Keratinocyte (primary cell): ENCODE results near the gene PLSCR1. TPM values are rescaled to one million over a fixed set of nuclear protein-coding genes. Genes with fewer than 3 reads are reported as not detected.

Experiments used
- DNase-seq: peaks from one replicate; pipeline ENCODE4 v3.0.0-alpha.2; 2011; ENCODE audit warnings: low read depth, missing footprints, low spot score
- FAIRE-seq: peaks from 2 replicates; lab custom pipeline; 2011; peaks lifted over from hg19 to GRCh38; lab: Jason Lieb, UNC
- H2AFZ ChIP-seq: 2 replicates; pipeline ENCODE4 v1.6.0; 2012; ENCODE audit warnings: low read length, control low read depth, inconsistent platforms; ENCODE audit not compliant: control insufficient read depth
- H3K27ac ChIP-seq: 2 replicates; pipeline ENCODE4 v1.5.1; 2011; ENCODE audit warnings: low read length; ENCODE audit not compliant: control insufficient read depth, insufficient read depth
- H3K27me3 ChIP-seq: 3 replicates; pipeline ENCODE4 v1.6.0; 2011; ENCODE audit warnings: low read length; ENCODE audit not compliant: control insufficient read depth, insufficient read depth; ENCODE audit errors: extremely low read depth
- H3K36me3 ChIP-seq, 2 experiments: 2 replicates in 1 of 2; 3 replicates in 1 of 2; pipeline ENCODE4 v1.5.1; 2011; ENCODE audit warnings: low read length in 2 of 2, mild to moderate bottlenecking in 1 of 2; ENCODE audit not compliant: control insufficient read depth in 2 of 2, insufficient read depth in 2 of 2; ENCODE audit errors: extremely low read depth in 1 of 2
- H3K4me1 ChIP-seq: 3 replicates; pipeline ENCODE4 v1.5.1; 2011; ENCODE audit warnings: low read length; ENCODE audit not compliant: control insufficient read depth, insufficient read depth; ENCODE audit errors: extremely low read depth
- H3K4me2 ChIP-seq: 3 replicates; pipeline ENCODE4 v1.6.0; 2011; ENCODE audit warnings: low read depth, low read length; ENCODE audit not compliant: control insufficient read depth, insufficient read depth; ENCODE audit errors: extremely low read depth
- H3K4me3 ChIP-seq, 3 experiments: fragments of 200-600 bp in 1 of 3; sonication (generic) in 1 of 3; 2 replicates in 2 of 3; 3 replicates in 1 of 3; pipeline ENCODE4 v1.5.1; 2011 to 2016; ENCODE audit warnings: low read length in 3 of 3, mild to moderate bottlenecking in 3 of 3, control low read depth in 2 of 3, inconsistent platforms in 1 of 3, low read depth in 1 of 3, mixed read lengths in 1 of 3, mixed run types in 1 of 3, moderate library complexity in 1 of 3; ENCODE audit not compliant: control insufficient read depth in 2 of 3, insufficient read depth in 2 of 3; ENCODE audit errors: extremely low read depth in 1 of 3
- H3K79me2 ChIP-seq: 2 replicates; pipeline ENCODE4 v1.6.0; 2012; ENCODE audit warnings: low read length; ENCODE audit not compliant: control insufficient read depth, insufficient read depth
- H3K9ac ChIP-seq: 3 replicates; pipeline ENCODE4 v1.6.0; 2011; ENCODE audit warnings: low read length; ENCODE audit not compliant: control insufficient read depth, insufficient read depth; ENCODE audit errors: extremely low read depth
- H3K9me1 ChIP-seq: 3 replicates; pipeline ENCODE4 v1.6.0; 2011; ENCODE audit warnings: low read length; ENCODE audit not compliant: control insufficient read depth, insufficient read depth; ENCODE audit errors: extremely low read depth
- H3K9me3 ChIP-seq: 2 replicates; pipeline ENCODE4 v1.5.1; 2012; ENCODE audit warnings: low read depth, low read length; ENCODE audit not compliant: control insufficient read depth
- H4K20me1 ChIP-seq: 3 replicates; pipeline ENCODE4 v1.6.0; 2011; ENCODE audit warnings: low read length; ENCODE audit not compliant: control insufficient read depth, insufficient read depth; ENCODE audit errors: extremely low read depth
- CTCF ChIP-seq, 3 experiments: IDR thresholded peaks in 1 of 3; conservative IDR thresholded peaks in 1 of 3; optimal IDR thresholded peaks in 1 of 3; 2 replicates in 2 of 3; 3 replicates in 1 of 3; pipeline versions ENCODE3 to v1.5.1; 2011; ENCODE audit warnings: low read length in 3 of 3, mild to moderate bottlenecking in 3 of 3, moderate library complexity in 2 of 3, control low read depth in 1 of 3, inconsistent platforms in 1 of 3; ENCODE audit not compliant: insufficient read depth in 2 of 3; ENCODE audit errors: extremely low read depth in 1 of 3
- EZH2 ChIP-seq: IDR thresholded peaks from one replicate; pipeline ENCODE4 v1.6.1; 2012; ENCODE audit warnings: inconsistent platforms, mild to moderate bottlenecking, low read length, moderate library complexity
- dilution Hi-C: fragments of 300-500 bp; cut with MboI; formaldehyde crosslinking; loops from one replicate; pipeline ENCODE4 v1.7.0; 2020; ENCODE audit warnings: low sequenced_read_pairs; ENCODE audit not compliant: extremely low pct_ligation_motif_present
- polyA plus RNA-seq, 5 experiments: library from polyadenylated mRNA; depleted of rRNA in 3 of 5; stranded (reverse) in 3 of 5; stranded (forward) in 1 of 5; unstranded in 1 of 5; fragments of >200 nt; gene quantifications; 1 replicate in 1 of 5; 2 replicates in 3 of 5; 3 replicates in 1 of 5; pipeline versions ENCODE4 v1.2.1 to v1.2.3, GENCODE V29; 2011 to 2012; ENCODE audit warnings: missing spikeins in 2 of 5, low read depth in 1 of 5, low replicate concordance in 1 of 5

PLSCR1 gene
- polyA plus RNA-seq, 1 donor (not counting 4 experiments of a cell fraction or from before 2014, with no cell fraction given), result 77.6 TPM

DNA sequence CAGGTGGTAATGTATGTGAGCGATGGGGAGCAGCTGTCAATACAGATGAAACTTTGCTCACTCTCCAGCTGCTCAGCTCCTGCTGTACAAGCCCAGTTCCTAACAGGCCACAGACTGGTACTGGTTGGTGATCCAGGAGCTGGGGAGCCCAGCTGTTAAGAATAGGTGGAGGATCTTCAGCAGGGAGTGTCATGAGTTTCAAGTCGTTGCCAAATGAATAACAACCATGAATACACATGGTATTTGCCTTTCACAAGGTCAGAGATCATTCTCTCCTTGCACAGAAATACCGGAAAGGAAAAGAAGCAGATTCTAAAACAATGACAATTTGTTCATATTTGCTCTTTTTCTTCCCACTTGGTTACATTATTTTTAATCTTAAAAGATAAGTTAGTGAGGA lies 5.1 kb downstream of the PLSCR1 start:
- H3K79me2 ChIP-seq, result peaks cover 95% of the 10 kb centered on the region
- no peak overlapping the region for H3K9ac ChIP-seq
- no peak overlapping the region for H3K27ac ChIP-seq

DNA sequence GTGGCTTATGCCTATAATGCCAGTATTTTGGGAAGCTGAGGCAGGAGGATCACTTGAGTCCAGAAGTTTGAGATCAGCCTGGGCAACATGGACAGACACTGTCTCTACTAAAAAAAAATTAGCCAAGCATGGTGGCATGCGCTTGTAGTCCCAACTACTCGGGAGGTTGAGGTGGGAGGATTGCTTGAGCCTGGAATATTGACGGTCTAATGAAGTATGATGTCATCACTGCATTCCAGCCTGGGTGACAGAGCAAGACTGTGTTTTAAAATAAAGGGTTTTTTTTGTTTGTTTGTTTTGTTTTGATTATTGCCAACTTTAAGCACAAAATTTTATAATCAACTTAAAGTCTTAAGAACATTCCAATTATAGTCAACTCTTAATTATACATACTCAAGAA lies 6.8 kb downstream of the PLSCR1 start:
- dilution Hi-C loops, result no loop called here
- no peak for TF ChIP-seq EZH2
- no peak overlapping the region for H3K4me3 ChIP-seq
- peaks cover 10% of the 10 kb centered on the region for H3K4me1 ChIP-seq
- peaks cover 82% of the 10 kb centered on the region for H3K79me2 ChIP-seq
- no peaks in the 10 kb centered on the region for H3K27me3 ChIP-seq
- H3K9ac ChIP-seq, result no peak overlapping the region
- no peak overlapping the region for H3K27ac ChIP-seq
- no peaks in the 10 kb centered on the region for H4K20me1 ChIP-seq
- no peak overlapping the region for H3K4me2 ChIP-seq
- H2AFZ ChIP-seq, result no peak overlapping the region
- H3K9me3 ChIP-seq, result no peaks in the 10 kb centered on the region
- DNase-seq (no peak), FAIRE-seq (no peak)
- no peaks in the 10 kb centered on the region for H3K9me1 ChIP-seq
- peaks cover 0 to 4% of the 10 kb centered on the region in 2 experiments for H3K36me3 ChIP-seq

More for the DNA sequence above, 5.1 kb downstream of the PLSCR1 start:
- Histone ChIP-seq H3K4me3 (no peak overlapping the region), H3K9me1 (no peaks in the 10 kb centered on the region), H3K9me3 (no peaks in the 10 kb centered on the region), H3K27me3 (no peaks in the 10 kb centered on the region), H4K20me1 (no peaks in the 10 kb centered on the region), H2AFZ (no peak overlapping the region), H3K4me1 (peaks cover 15% of the 10 kb centered on the region), H3K4me2 (no peak overlapping the region), H3K36me3 (peaks cover 0 to under 1% of the 10 kb centered on the region in 2 experiments)
- FAIRE-seq (no peak), DNase-seq (no peak)
- dilution Hi-C loops, result no loop called here
- TF ChIP-seq CTCF (optimal IDR thresholded peaks at IDR 0.05 in 1 of 3, IDR thresholded peaks at IDR 0.05 in 1 of 3, conservative IDR thresholded peaks at IDR 0.05 in 1 of 3; ENCODE audit: extremely low read depth in 1 of 3, insufficient read depth in 2 of 3, low read length in 3 of 3) (no peak), EZH2 (no peak)

DNA sequence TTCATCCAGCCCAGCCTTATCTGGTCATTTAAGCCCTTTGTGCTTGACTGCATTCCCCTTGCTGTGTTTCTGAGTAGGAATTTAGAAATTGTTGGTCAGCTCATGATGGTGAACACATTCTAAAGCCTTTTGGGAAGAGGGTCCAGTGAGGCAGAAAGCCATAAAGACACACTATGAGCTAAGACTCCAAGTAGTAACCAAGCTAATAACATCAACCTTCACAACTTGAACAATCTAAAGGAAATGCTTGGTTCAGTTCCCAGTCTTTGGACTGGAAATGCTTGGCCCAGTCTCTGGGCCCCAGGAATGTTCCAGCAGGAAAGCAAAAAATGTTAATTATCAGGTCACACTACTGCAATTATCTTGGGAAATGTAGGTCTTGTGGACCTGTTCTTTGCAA lies 7.7 kb downstream of the PLSCR1 start:
- Histone ChIP-seq H3K9ac (no peak overlapping the region), H3K4me2 (no peak overlapping the region), H3K27ac (peak overlapping the region; percentile 8), H3K9me3 (no peaks in the 10 kb centered on the region), H4K20me1 (no peaks in the 10 kb centered on the region), H3K4me1 (peaks cover 8% of the 10 kb centered on the region), H2AFZ (no peak overlapping the region), H3K27me3 (no peaks in the 10 kb centered on the region), H3K4me3 (no peak overlapping the region), H3K36me3 (peaks cover 3 to 7% of the 10 kb centered on the region in 2 experiments), H3K79me2 (peaks cover 76% of the 10 kb centered on the region), H3K9me1 (no peaks in the 10 kb centered on the region)
- FAIRE-seq, result peak; percentile 13
- DNase-seq, result no peak
- no peak for TF ChIP-seq CTCF (optimal IDR thresholded peaks at IDR 0.05 in 1 of 3, IDR thresholded peaks at IDR 0.05 in 1 of 3, conservative IDR thresholded peaks at IDR 0.05 in 1 of 3; ENCODE audit: extremely low read depth in 1 of 3, insufficient read depth in 2 of 3, low read length in 3 of 3)
- TF ChIP-seq EZH2, result no peak
- dilution Hi-C loops, result no loop called here
